Fibroblast of lung (primary cell): ENCODE results near the gene FZD10. TPM values are rescaled to one million over a fixed set of nuclear protein-coding genes. Genes with fewer than 3 reads are reported as not detected.

Experiments used
- DNase-seq, 2 donors: peaks; one replicate each; pipeline versions ENCODE4 v3.0.0 to v3.0.0-alpha.2; 2010; ENCODE audit warnings: low read depth in 2 of 2
- H2AFZ ChIP-seq: 2 replicates; pipeline ENCODE4 v1.5.1; 2012; ENCODE audit warnings: low read length, control low read depth, inconsistent platforms
- H3K27ac ChIP-seq: 2 replicates; pipeline ENCODE4 v1.5.1; 2011; ENCODE audit warnings: low read length, control low read depth; ENCODE audit not compliant: insufficient read depth
- H3K27me3 ChIP-seq: 2 replicates; pipeline ENCODE4 v1.5.1; 2011; ENCODE audit warnings: mild to moderate bottlenecking, low read length; ENCODE audit not compliant: control insufficient read depth, insufficient read depth
- H3K36me3 ChIP-seq: 2 replicates; pipeline ENCODE4 v1.5.1; 2011; ENCODE audit warnings: low read length; ENCODE audit not compliant: control insufficient read depth, insufficient read depth
- H3K4me1 ChIP-seq: 2 replicates; pipeline ENCODE4 v1.5.1; 2011; ENCODE audit warnings: low read length; ENCODE audit not compliant: control insufficient read depth, insufficient read depth; ENCODE audit errors: extremely low read depth
- H3K4me2 ChIP-seq: 2 replicates; pipeline ENCODE4 v1.5.1; 2011; ENCODE audit warnings: low read length, control low read depth; ENCODE audit not compliant: insufficient read depth; ENCODE audit errors: extremely low read depth
- H3K4me3 ChIP-seq, 4 experiments: fragments of 200-600 bp in 1 of 4; sonication (generic) in 1 of 4; replicated peaks in 1 of 4; 2 replicates each; pipeline ENCODE4 v1.5.1; 2011 to 2016; ENCODE audit warnings: low read length in 4 of 4, low read depth in 3 of 4, mild to moderate bottlenecking in 3 of 4, control low read depth in 2 of 4, inconsistent platforms in 1 of 4, mixed read lengths in 1 of 4; ENCODE audit not compliant: insufficient read depth in 1 of 4; ENCODE audit errors: control extremely low read depth in 1 of 4
- H3K79me2 ChIP-seq: 2 replicates; pipeline ENCODE4 v1.5.1; 2012; ENCODE audit warnings: mild to moderate bottlenecking, low read length, inconsistent platforms; ENCODE audit not compliant: control insufficient read depth, insufficient read depth
- H3K9ac ChIP-seq: 2 replicates; pipeline ENCODE4 v1.5.1; 2011; ENCODE audit warnings: mild to moderate bottlenecking, low read length, control low read depth; ENCODE audit not compliant: insufficient read depth
- H3K9me3 ChIP-seq: 2 replicates; pipeline ENCODE4 v1.5.1; 2012; ENCODE audit warnings: low read depth, low read length; ENCODE audit not compliant: control insufficient read depth, insufficient read depth
- H4K20me1 ChIP-seq: 2 replicates; pipeline ENCODE4 v1.5.1; 2011; ENCODE audit warnings: low read length; ENCODE audit not compliant: control insufficient read depth, insufficient read depth; ENCODE audit errors: extremely low read depth
- EZH2 ChIP-seq: IDR thresholded peaks from 2 replicates; pipeline ENCODE4 v1.5.1; 2012; ENCODE audit warnings: low read length, control low read depth, mild to moderate bottlenecking; ENCODE audit errors: missing control alignments
- polyA plus RNA-seq, 2 donors: library from polyadenylated mRNA; depleted of rRNA in 1 of 2; stranded (reverse) in 1 of 2; unstranded in 1 of 2; fragments of >200 nt; gene quantifications; 2 replicates each; pipeline ENCODE4 v1.2.1, GENCODE V29; 2011 to 2012; ENCODE audit warnings: missing spikeins in 1 of 2
- total RNA-seq: library from RNA; depleted of rRNA; stranded (reverse); fragments of >200 nt; gene quantifications from 2 replicates; pipeline ENCODE4 v1.2.1, GENCODE V29; 2014
- TF ChIP-seq, protein P1 (sequence below), 2 donors: IDR thresholded peaks in 1 of 2; conservative IDR thresholded peaks in 1 of 2; 1 replicate in 1 of 2; 2 replicates in 1 of 2; pipeline ENCODE4 v1.5.1; 2011 to 2012; ENCODE audit warnings: low read length in 2 of 2, control low read depth in 1 of 2, inconsistent platforms in 1 of 2, low read depth in 1 of 2, mild to moderate bottlenecking in 1 of 2

The FZD10 gene
- total and polyA plus RNA-seq, 2 donors (not counting 1 experiment from before 2014, with no cell fraction given): under 0.01 to 0.03 TPM

DNA sequence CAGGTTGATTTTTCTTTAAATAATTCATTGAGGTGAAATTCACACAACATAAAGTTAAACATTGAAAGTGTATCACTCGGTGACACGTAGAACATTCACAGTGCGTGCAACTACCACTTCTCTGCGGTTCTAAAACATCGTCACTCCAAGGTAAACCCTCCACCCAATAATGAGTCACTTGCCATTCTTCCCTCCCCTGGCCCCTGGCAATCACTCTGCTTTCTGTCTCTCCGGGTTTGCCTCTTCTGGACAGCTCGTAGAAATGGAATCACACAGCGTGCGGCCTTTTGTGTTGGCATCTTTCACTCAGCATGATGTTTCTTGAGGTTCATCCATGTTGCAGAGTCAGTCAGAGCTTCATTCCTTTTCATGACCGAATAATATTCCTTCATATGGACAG is 18.9 kb downstream of the FZD10 start:
- H3K9me3 ChIP-seq: no peaks in the 10 kb centered on the region
- TF ChIP-seq, protein P1, sequence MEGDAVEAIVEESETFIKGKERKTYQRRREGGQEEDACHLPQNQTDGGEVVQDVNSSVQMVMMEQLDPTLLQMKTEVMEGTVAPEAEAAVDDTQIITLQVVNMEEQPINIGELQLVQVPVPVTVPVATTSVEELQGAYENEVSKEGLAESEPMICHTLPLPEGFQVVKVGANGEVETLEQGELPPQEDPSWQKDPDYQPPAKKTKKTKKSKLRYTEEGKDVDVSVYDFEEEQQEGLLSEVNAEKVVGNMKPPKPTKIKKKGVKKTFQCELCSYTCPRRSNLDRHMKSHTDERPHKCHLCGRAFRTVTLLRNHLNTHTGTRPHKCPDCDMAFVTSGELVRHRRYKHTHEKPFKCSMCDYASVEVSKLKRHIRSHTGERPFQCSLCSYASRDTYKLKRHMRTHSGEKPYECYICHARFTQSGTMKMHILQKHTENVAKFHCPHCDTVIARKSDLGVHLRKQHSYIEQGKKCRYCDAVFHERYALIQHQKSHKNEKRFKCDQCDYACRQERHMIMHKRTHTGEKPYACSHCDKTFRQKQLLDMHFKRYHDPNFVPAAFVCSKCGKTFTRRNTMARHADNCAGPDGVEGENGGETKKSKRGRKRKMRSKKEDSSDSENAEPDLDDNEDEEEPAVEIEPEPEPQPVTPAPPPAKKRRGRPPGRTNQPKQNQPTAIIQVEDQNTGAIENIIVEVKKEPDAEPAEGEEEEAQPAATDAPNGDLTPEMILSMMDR (conservative IDR thresholded peaks at IDR 0.05 in 1 of 2, IDR thresholded peaks at IDR 0.05 in 1 of 2; ENCODE audit: low read depth in 1 of 2, low read length in 2 of 2): no peak
- no peak for TF ChIP-seq EZH2

DNA sequence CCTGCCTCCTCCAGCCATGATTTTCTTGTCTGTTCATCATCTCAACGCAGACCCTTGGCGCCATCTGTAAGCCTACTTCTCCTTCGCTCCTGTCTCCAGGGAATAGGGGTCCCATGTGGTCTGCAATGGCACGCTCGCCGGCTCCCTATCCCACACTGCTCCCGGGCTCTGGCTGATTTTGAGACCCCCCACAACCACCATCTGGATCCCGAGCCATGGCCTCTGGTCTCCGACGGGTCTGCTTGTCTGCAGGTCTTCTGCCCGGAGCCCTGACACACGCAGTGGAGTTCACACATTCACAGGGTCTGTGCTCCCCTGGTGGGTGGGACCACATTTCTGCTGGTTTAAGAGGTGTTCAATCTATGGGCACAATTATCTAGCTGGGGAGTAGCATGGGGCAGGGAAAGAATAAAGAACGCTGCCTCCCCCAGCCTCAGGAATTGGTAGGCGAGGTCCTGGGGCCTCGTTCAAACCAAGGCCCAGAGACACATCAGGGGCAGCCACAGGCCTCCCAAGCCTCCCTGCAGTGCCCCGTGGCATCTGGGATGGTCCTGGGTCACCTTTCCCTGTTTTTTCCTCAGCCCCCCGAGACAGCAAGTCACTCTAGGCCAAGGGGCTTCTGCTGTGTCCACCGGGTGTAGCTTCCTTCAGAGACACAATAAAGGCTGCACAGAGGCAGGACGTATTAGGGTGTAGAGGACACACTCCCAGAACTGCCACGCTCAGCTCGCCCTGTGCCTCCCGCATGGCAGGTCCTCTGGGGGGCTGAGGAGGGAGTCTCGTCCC is 21.5 kb downstream of the FZD10 start:
- no peak overlapping the region for H2AFZ ChIP-seq
- no peak overlapping the region for H3K4me3 ChIP-seq
- no peaks in the 10 kb centered on the region for H3K9me3 ChIP-seq
- H3K27ac ChIP-seq: no peak overlapping the region
- H3K79me2 ChIP-seq: no peaks in the 10 kb centered on the region
- H3K4me1 ChIP-seq: no peaks in the 10 kb centered on the region
- no peak overlapping the region for H3K4me2 ChIP-seq
- no peak for DNase-seq
- H3K36me3 ChIP-seq: no peaks in the 10 kb centered on the region
- TF ChIP-seq, protein P1 (conservative IDR thresholded peaks at IDR 0.05 in 1 of 2, IDR thresholded peaks at IDR 0.05 in 1 of 2; ENCODE audit: low read depth in 1 of 2, low read length in 2 of 2): no peak
- no peak for TF ChIP-seq EZH2
- H4K20me1 ChIP-seq: no peaks in the 10 kb centered on the region
- no peak overlapping the region for H3K9ac ChIP-seq
- H3K27me3 ChIP-seq: no peaks in the 10 kb centered on the region

More for the DNA sequence above, 18.9 kb downstream of the FZD10 start:
- Histone ChIP-seq H3K9ac (no peak overlapping the region), H3K27ac (no peak overlapping the region), H3K4me2 (no peak overlapping the region), H3K4me1 (no peaks in the 10 kb centered on the region), H3K36me3 (no peaks in the 10 kb centered on the region), H4K20me1 (no peaks in the 10 kb centered on the region), H3K79me2 (no peaks in the 10 kb centered on the region), H3K27me3 (no peaks in the 10 kb centered on the region), H3K4me3 (no peak overlapping the region), H2AFZ (no peak overlapping the region)
- no peak for DNase-seq

DNA sequence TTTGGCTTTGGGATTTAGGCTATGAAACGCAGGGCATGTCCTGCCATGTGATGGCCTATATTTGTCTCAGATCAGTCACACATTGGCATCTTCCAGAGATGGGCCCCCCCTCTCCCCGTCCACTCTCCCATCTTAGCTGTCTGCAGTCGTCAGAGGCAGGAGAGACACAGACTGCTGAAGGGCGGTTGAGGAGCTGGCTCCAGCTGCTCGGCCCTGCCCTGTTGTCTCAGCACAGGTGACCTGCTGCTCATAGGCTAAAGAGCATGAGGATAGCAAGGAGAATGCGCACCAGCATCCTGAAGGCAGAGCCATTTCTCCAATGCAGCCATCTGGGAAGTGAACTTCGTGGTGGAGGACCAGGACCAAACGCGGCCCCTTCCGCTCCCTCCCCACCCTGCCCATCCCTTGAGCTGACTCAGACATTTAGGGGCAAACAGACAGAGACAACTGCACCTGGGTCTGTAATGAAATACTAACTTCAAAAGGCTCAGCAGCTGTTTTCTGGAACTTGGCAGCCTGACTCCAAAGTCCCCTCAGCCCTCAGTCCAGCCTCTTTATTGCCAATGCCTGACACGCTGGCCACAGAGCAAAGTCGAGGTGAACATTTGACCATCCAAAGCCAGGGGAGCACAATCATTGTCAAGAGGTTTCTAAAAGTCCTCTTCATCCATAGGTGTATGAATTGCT is 22.3 kb downstream of the FZD10 start:
- H3K4me3 ChIP-seq: no peak overlapping the region
- DNase-seq: no peak
- no peak overlapping the region for H3K4me2 ChIP-seq
- no peaks in the 10 kb centered on the region for H4K20me1 ChIP-seq
- H3K36me3 ChIP-seq: no peaks in the 10 kb centered on the region
- no peak overlapping the region for H3K9ac ChIP-seq
- TF ChIP-seq, protein P1 (conservative IDR thresholded peaks at IDR 0.05 in 1 of 2, IDR thresholded peaks at IDR 0.05 in 1 of 2; ENCODE audit: low read depth in 1 of 2, low read length in 2 of 2): no peak
- TF ChIP-seq EZH2: no peak
- no peak overlapping the region for H2AFZ ChIP-seq
- H3K27me3 ChIP-seq: no peaks in the 10 kb centered on the region
- H3K4me1 ChIP-seq: no peaks in the 10 kb centered on the region
- H3K9me3 ChIP-seq: no peaks in the 10 kb centered on the region
- H3K27ac ChIP-seq: no peak overlapping the region
- H3K79me2 ChIP-seq: no peaks in the 10 kb centered on the region
